DOHH2 (cell line): ENCODE data around the gene TEX29.

Source experiments
- H3F3A ChIP-seq: fragments of 200-600 bp; sonication (generic), shearing (Covaris generic); 2 replicates; pipeline ENCODE4 v1.6.0; 2016; ENCODE audit warnings: antibody characterized with exemption, mild to moderate bottlenecking; ENCODE audit not compliant: control insufficient read depth, insufficient read depth
- H3K27ac ChIP-seq: fragments of 200-600 bp; sonication (generic); 2 replicates; pipeline ENCODE4 v1.5.1; 2014; ENCODE audit warnings: low read depth, mild to moderate bottlenecking, low read length, moderate library complexity
- H3K27me3 ChIP-seq: fragments of 200-600 bp; sonication (generic); 2 replicates; pipeline ENCODE4 v1.6.1; 2014; ENCODE audit warnings: mild to moderate bottlenecking, low read length, mixed read lengths; ENCODE audit not compliant: control insufficient read depth
- H3K36me3 ChIP-seq: fragments of 200-600 bp; sonication (generic); 2 replicates; pipeline ENCODE4 v1.6.1; 2014; ENCODE audit warnings: mild to moderate bottlenecking, low read length, moderate library complexity, mixed read lengths; ENCODE audit not compliant: control insufficient read depth
- H3K4me1 ChIP-seq: fragments of 200-600 bp; sonication (generic); 2 replicates; pipeline ENCODE4 v1.6.1; 2014; ENCODE audit warnings: mild to moderate bottlenecking, low read length, mixed read lengths; ENCODE audit not compliant: control insufficient read depth
- H3K4me2 ChIP-seq: fragments of 200-600 bp; sonication (generic); 2 replicates; pipeline ENCODE4 v1.6.0; 2014; ENCODE audit warnings: mild to moderate bottlenecking, low read length, moderate library complexity
- H3K4me3 ChIP-seq: fragments of 200-600 bp; sonication (generic); 2 replicates; pipeline ENCODE4 v1.5.1; 2014; ENCODE audit warnings: mild to moderate bottlenecking, low read length, mixed read lengths
- H3K79me2 ChIP-seq: fragments of 200-600 bp; sonication (generic); 2 replicates; pipeline ENCODE4 v1.6.1; 2014; ENCODE audit warnings: mild to moderate bottlenecking, low read length, mixed read lengths; ENCODE audit not compliant: control insufficient read depth
- H3K9me2 ChIP-seq: fragments of 200-600 bp; sonication (generic); replicated peaks from 2 replicates; pipeline ENCODE4 v1.6.1; 2014; ENCODE audit warnings: mild to moderate bottlenecking, low read length, mixed read lengths; ENCODE audit not compliant: control insufficient read depth
- H3K9me3 ChIP-seq: fragments of 200-600 bp; sonication (generic); 2 replicates; pipeline ENCODE4 v1.6.1; 2014; ENCODE audit warnings: antibody characterized with exemption, low read length, mixed read lengths; ENCODE audit not compliant: control insufficient read depth, insufficient read depth
- H4K20me1 ChIP-seq: fragments of 200-600 bp; sonication (generic); 2 replicates; pipeline ENCODE4 v1.6.0; 2014; ENCODE audit warnings: low read depth, mild to moderate bottlenecking, antibody characterized with exemption, low read length, moderate library complexity; ENCODE audit not compliant: control insufficient read depth, insufficient read depth
- EZH2phosphoT487 ChIP-seq: fragments of 200-600 bp; sonication (generic); IDR thresholded peaks from 2 replicates; pipeline ENCODE4 v1.6.1; 2017; ENCODE audit warnings: borderline replicate concordance, mild to moderate bottlenecking, antibody characterized with exemption, low read length, moderate library complexity, mixed read lengths
- TF ChIP-seq, protein P1 (sequence below): fragments of 200-600 bp; sonication (generic); IDR thresholded peaks from one replicate; pipeline ENCODE4 v1.5.1; 2014; ENCODE audit warnings: antibody characterized with exemption, mild to moderate bottlenecking, low read depth, low read length; ENCODE audit not compliant: poor library complexity, severe bottlenecking

Gene TEX29

DNA sequence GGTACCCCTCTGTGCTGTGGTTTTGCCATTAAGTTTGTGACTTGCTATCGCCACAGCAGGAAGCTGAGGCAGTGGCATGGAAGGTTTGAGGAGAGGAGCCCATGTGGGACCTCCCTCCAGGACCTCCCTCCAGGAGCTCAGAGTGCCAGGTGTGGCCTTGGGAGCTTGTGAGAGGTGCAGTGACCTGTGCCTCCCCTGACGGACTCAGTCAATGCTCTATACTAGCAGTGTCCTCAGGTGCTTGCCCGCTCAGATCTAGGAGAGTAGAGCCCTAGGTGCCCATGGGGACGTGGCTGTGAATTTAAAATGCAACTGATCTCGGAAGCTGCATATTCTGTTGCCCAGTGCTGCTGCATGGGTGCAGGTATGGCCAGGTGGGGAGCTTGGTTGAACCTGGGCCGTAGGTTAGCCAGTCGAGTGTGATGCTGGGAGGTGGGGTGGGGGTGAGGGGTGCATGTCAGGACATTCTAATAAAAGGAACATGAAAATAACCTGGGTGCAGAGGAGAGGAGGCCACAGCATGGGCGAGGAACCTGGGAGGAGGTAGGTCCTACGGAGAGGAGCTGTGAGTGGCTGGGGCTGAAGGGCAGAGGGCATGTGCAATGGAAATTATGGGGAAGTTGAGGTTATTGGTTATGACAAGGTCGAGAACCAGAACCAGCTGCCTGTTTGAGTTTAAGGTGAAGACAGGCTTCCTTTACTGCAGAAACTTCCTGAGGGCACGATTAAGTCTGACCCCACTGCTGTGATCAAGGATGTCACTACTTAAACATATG, 41.6 kb downstream of the TEX29 start:
- H3K79me2 ChIP-seq, result no peaks in the 10 kb centered on the region
- H4K20me1 ChIP-seq, result no peaks in the 10 kb centered on the region
- TF ChIP-seq, protein P1, sequence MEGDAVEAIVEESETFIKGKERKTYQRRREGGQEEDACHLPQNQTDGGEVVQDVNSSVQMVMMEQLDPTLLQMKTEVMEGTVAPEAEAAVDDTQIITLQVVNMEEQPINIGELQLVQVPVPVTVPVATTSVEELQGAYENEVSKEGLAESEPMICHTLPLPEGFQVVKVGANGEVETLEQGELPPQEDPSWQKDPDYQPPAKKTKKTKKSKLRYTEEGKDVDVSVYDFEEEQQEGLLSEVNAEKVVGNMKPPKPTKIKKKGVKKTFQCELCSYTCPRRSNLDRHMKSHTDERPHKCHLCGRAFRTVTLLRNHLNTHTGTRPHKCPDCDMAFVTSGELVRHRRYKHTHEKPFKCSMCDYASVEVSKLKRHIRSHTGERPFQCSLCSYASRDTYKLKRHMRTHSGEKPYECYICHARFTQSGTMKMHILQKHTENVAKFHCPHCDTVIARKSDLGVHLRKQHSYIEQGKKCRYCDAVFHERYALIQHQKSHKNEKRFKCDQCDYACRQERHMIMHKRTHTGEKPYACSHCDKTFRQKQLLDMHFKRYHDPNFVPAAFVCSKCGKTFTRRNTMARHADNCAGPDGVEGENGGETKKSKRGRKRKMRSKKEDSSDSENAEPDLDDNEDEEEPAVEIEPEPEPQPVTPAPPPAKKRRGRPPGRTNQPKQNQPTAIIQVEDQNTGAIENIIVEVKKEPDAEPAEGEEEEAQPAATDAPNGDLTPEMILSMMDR, result no peak
- no peak for TF ChIP-seq EZH2phosphoT487
- no peaks in the 10 kb centered on the region for H3F3A ChIP-seq
- no peak overlapping the region for H3K27ac ChIP-seq
- H3K4me1 ChIP-seq, result no peaks in the 10 kb centered on the region
- H3K9me2 ChIP-seq, result no peaks in the 10 kb centered on the region
- no peaks in the 10 kb centered on the region for H3K36me3 ChIP-seq
- no peak overlapping the region for H3K4me2 ChIP-seq
- H3K4me3 ChIP-seq, result no peak overlapping the region
- no peaks in the 10 kb centered on the region for H3K27me3 ChIP-seq
- H3K9me3 ChIP-seq, result no peaks in the 10 kb centered on the region

DNA sequence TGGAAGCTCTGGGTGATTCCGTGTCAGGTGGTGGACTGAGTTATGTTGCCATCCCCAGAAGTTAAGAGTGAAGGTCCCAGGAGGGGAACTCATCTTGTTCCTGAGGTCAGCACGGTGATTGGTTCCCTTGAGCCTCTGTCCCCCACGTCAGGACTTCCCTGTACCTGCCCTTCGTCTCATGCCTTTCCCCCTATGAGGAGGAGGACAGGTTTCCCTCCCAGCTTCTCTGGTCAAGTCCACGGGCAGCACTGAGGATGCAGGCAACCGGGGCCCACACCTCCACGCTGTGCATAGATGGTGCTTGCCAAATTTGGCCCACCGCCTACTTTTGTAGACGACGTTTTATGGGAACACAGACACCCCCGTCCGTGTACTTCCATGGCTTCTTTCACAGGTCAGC, 42.7 kb downstream of the TEX29 start:
- Histone ChIP-seq H3K27me3 (no peaks in the 10 kb centered on the region), H4K20me1 (no peaks in the 10 kb centered on the region), H3K79me2 (no peaks in the 10 kb centered on the region), H3K4me3 (no peak overlapping the region), H3K4me2 (no peak overlapping the region), H3K4me1 (no peaks in the 10 kb centered on the region), H3K9me3 (no peaks in the 10 kb centered on the region), H3K9me2 (no peaks in the 10 kb centered on the region), H3K36me3 (no peaks in the 10 kb centered on the region), H3F3A (no peaks in the 10 kb centered on the region), H3K27ac (no peak overlapping the region)
- TF ChIP-seq EZH2phosphoT487, result no peak
- TF ChIP-seq, protein P1, result no peak

DNA sequence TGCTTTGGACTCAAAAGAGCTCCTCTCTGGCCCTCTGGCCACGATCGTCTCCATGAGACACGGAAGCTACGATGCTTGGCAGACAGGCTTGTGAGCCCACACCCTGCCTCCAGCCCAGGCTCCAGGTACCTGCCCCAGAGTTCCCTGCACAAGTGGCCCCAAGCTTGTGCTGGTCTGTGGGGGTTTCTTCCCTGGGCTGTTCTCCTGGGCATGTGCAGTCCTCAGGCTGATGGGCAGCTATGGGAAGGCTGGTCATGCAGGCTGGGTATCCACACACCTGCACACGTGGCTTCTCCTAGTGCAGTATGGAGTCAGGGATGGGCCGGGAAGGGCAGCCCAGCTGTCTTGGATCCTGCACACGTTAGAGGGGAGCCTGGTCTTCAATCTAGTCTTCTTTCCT, 43.1 kb downstream of the TEX29 start:
- Histone ChIP-seq H3K27me3 (no peaks in the 10 kb centered on the region), H3F3A (no peaks in the 10 kb centered on the region), H3K27ac (no peak overlapping the region), H4K20me1 (no peaks in the 10 kb centered on the region), H3K9me3 (no peaks in the 10 kb centered on the region), H3K4me3 (no peak overlapping the region), H3K79me2 (no peaks in the 10 kb centered on the region), H3K4me2 (no peak overlapping the region), H3K9me2 (no peaks in the 10 kb centered on the region), H3K4me1 (no peaks in the 10 kb centered on the region), H3K36me3 (no peaks in the 10 kb centered on the region)
- no peak for TF ChIP-seq EZH2phosphoT487
- TF ChIP-seq, protein P1, result no peak
